Trophoblast cell (in vitro differentiated cells and primary cell): ENCODE results near the gene RFPL4A. TPM values are rescaled to one million over a fixed set of nuclear protein-coding genes. Genes with fewer than 3 reads are reported as not detected.
A peak's percentile ranks its signal among the peaks of the same experiment; 100 is the strongest.
"Not testable (repeated sequence)": the region's sequence is repeated elsewhere in the genome, so short reads cannot be mapped to it uniquely, and the experiment has no call there.

Source experiments
- DNase-seq, 2 donors: peaks; one replicate each; pipeline ENCODE4 v3.0.0-alpha.2; 2016
- H2AFZ ChIP-seq: 2 replicates; pipeline ENCODE4 v1.6.1; 2013; ENCODE audit warnings: low read length, moderate library complexity, mild to moderate bottlenecking; ENCODE audit not compliant: insufficient read depth, poor library complexity
- H2AK5ac ChIP-seq: 2 replicates; pipeline ENCODE4 v1.6.1; 2013; ENCODE audit warnings: mild to moderate bottlenecking, low read length
- H2BK120ac ChIP-seq: 2 replicates; pipeline ENCODE4 v1.6.1; 2013; ENCODE audit warnings: low read length, mild to moderate bottlenecking, moderate library complexity; ENCODE audit not compliant: insufficient read depth, poor library complexity
- H2BK12ac ChIP-seq: 2 replicates; pipeline ENCODE4 v1.6.1; 2013; ENCODE audit warnings: mild to moderate bottlenecking, low read length, moderate library complexity
- H2BK5ac ChIP-seq: 2 replicates; pipeline ENCODE4 v1.6.1; 2013; ENCODE audit warnings: low read length, low read depth, moderate library complexity, mild to moderate bottlenecking; ENCODE audit not compliant: poor library complexity
- H3K14ac ChIP-seq: 2 replicates; pipeline ENCODE4 v1.6.1; 2013; ENCODE audit warnings: mild to moderate bottlenecking, low read length
- H3K18ac ChIP-seq: 2 replicates; pipeline ENCODE4 v1.6.1; 2013; ENCODE audit warnings: mild to moderate bottlenecking, low read length
- H3K23ac ChIP-seq: 2 replicates; pipeline ENCODE4 v1.6.1; 2013; ENCODE audit warnings: low read length
- H3K27ac ChIP-seq: 2 replicates; pipeline ENCODE4 v1.5.1; 2013; ENCODE audit warnings: low read depth, mild to moderate bottlenecking, inconsistent platforms, low read length, moderate library complexity
- H3K27me3 ChIP-seq: 2 replicates; pipeline ENCODE4 v1.6.1; 2013; ENCODE audit warnings: inconsistent platforms, mild to moderate bottlenecking, low read length, moderate library complexity; ENCODE audit not compliant: insufficient read depth
- H3K36me3 ChIP-seq, 2 experiments: 1 replicate in 1 of 2; 2 replicates in 1 of 2; pipeline ENCODE4 v1.6.1; 2013; ENCODE audit warnings: low read length in 2 of 2, mild to moderate bottlenecking in 2 of 2, moderate library complexity in 1 of 2; ENCODE audit not compliant: insufficient read depth in 2 of 2, control insufficient read depth in 1 of 2
- H3K4ac ChIP-seq: 2 replicates; pipeline ENCODE4 v1.6.1; 2013; ENCODE audit warnings: low read depth, mild to moderate bottlenecking, low read length, moderate library complexity
- H3K4me1 ChIP-seq, 2 experiments: 1 replicate in 1 of 2; 2 replicates in 1 of 2; pipeline ENCODE4 v1.6.1; 2013; ENCODE audit warnings: low read length in 2 of 2, mild to moderate bottlenecking in 2 of 2, moderate library complexity in 1 of 2; ENCODE audit not compliant: insufficient read depth in 2 of 2, control insufficient read depth in 1 of 2
- H3K4me2 ChIP-seq: 2 replicates; pipeline ENCODE4 v1.6.1; 2013; ENCODE audit warnings: inconsistent platforms, mild to moderate bottlenecking, low read length, moderate library complexity
- H3K4me3 ChIP-seq: 2 replicates; pipeline ENCODE4 v1.5.1; 2013; ENCODE audit warnings: mild to moderate bottlenecking, low read depth, low read length, inconsistent platforms
- H3K79me1 ChIP-seq: one replicate; pipeline ENCODE4 v1.6.1; 2013; ENCODE audit warnings: low read length
- H3K79me2 ChIP-seq: 2 replicates; pipeline ENCODE4 v1.6.1; 2013; ENCODE audit warnings: low read length, mild to moderate bottlenecking; ENCODE audit not compliant: control insufficient read depth, insufficient read depth, poor library complexity
- H3K9ac ChIP-seq: 2 replicates; pipeline ENCODE4 v1.6.1; 2013; ENCODE audit warnings: mild to moderate bottlenecking, low read length
- H3K9me3 ChIP-seq: 2 replicates; pipeline ENCODE4 v1.6.1; 2013; ENCODE audit warnings: low read depth, mild to moderate bottlenecking, control low read depth, inconsistent platforms, low read length; ENCODE audit not compliant: insufficient read depth
- H4K12ac ChIP-seq: 2 replicates; pipeline ENCODE4 v1.6.1; 2013; ENCODE audit warnings: low read depth, mild to moderate bottlenecking, low read length, moderate library complexity
- H4K8ac ChIP-seq: 2 replicates; pipeline ENCODE4 v1.6.1; 2013; ENCODE audit warnings: low read depth, mild to moderate bottlenecking, low read length, moderate library complexity
- H4K91ac ChIP-seq: one replicate; pipeline ENCODE4 v1.6.1; 2013; ENCODE audit warnings: low read depth, mild to moderate bottlenecking, low read length, moderate library complexity
- WGBS: extraction: QIAGEN DNeasy Blood & Tissue Kit; methylation state at CpG from one replicate; pipeline ENCODE4 v1.1.7; 2013; ENCODE audit warnings: missing lambda C conversion rate; ENCODE audit not compliant: insufficient read length, insufficient coverage; ENCODE audit errors: extremely low coverage; 5-methylcytosine and 5-hydroxymethylcytosine counted together
- polyA plus RNA-seq: library from polyadenylated mRNA; stranded (reverse); fragments of 200-250 nt; gene quantifications from 2 replicates; pipeline ENCODE4 v1.2.3, GENCODE V29; 2013

The RFPL4A gene
- not detected in 2 replicates for polyA plus RNA-seq

DNA sequence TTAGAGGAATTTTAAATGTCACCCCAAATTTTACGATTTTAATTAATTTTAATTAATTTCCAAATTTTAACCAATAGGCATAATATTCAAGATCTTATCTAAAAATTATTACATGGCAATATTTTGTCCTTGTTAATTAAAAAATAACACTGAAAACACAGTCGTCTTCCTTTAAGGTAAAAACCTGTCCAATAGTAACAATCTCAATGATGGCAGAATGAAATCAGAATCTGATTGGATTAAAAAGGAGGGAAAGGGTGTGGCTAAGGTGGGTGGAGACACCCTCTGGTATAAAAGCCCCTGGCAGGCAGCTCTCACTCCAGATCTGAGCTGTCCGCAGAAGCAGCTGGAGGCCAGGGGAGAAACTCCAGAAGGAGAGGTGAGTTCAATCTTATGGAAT, at the start of gene RFPL4A:
TSS of gene RFPL4A (plus strand) at position 301 of the 400 bp plus-strand sequence. CDS start 2,704 bp downstream, outside the sequence.
- not testable (repeated sequence) for H3K4me2 ChIP-seq, H2BK120ac ChIP-seq, H3K14ac ChIP-seq, H3K27me3 ChIP-seq, H4K8ac ChIP-seq, H2AK5ac ChIP-seq, H3K79me1 ChIP-seq, H3K4ac ChIP-seq, H3K9ac ChIP-seq, H2BK5ac ChIP-seq, H3K79me2 ChIP-seq, H3K18ac ChIP-seq, H3K36me3 ChIP-seq, H3K4me3 ChIP-seq, H3K23ac ChIP-seq, DNase-seq, H2BK12ac ChIP-seq, H4K12ac ChIP-seq, H3K27ac ChIP-seq, H4K91ac ChIP-seq, H2AFZ ChIP-seq, H3K4me1 ChIP-seq
- WGBS, result no CpG with 5 or more reads among the region's 3 CpGs
- peaks cover 15% of the 10 kb centered on the region for H3K9me3 ChIP-seq

GRCh38 chr19:55711719-55712118, 47.2 kb upstream of the RFPL4A start:
- Histone ChIP-seq H2BK120ac (no peak overlapping the region), H3K9me3 (peaks cover 26% of the 10 kb centered on the region), H3K23ac (no peak overlapping the region), H3K36me3 (no peaks in the 10 kb centered on the region), H2BK12ac (no peak overlapping the region), H3K9ac (no peak overlapping the region), H4K12ac (no peak overlapping the region), H3K4ac (no peak overlapping the region), H3K27me3 (no peaks in the 10 kb centered on the region), H3K79me1 (no peaks in the 10 kb centered on the region), H3K4me3 (peak overlapping the region; percentile 42), H3K27ac (no peak overlapping the region), H2BK5ac (no peak overlapping the region), H4K8ac (no peak overlapping the region), H3K79me2 (no peaks in the 10 kb centered on the region), H2AFZ (no peak overlapping the region), H4K91ac (no peak overlapping the region), H3K14ac (no peak overlapping the region), H3K4me1 (no peaks in the 10 kb centered on the region), H3K18ac (no peak overlapping the region), H2AK5ac (no peak overlapping the region), H3K4me2 (no peak overlapping the region)
- no peak for DNase-seq
- no CpG with 5 or more reads among the region's 18 CpGs for WGBS

DNA sequence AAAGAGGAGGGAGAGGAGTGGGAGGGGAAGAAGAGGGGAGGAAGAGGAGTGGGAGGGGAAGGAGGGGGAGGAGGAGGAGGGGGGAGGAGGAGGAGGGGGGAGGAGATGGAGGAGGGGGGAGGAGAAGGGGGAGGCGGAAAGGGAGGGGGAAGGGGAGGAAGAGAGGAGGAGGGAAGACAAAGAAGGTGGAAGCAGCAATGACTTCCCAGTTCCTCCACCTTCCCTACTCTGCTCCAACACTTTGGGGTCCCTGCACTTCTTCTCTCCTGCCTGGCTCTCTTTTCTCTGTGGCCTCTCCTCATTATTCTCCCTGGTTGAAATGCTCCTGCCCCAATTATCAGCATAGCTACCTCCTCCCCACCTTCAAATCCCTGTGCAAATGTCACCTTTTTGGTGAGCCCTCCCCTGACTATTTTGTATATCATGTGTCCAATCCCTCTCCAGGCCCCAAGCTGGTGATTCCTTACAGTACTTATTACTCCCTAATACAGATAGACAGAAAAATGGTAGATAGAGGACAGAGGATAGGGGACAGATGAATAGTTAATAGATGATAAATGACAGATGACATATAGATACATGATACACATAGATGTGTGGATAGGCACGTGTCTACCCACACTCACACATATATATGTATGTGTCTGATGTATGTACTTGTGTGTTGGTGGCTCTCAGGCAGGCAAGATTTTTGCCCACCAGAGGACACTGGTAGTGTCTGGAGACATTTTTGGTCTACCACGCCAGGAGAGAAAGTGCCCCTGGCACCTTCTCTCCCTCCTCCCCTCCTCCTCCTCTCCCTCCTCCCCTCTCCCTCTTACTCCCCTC, 45.9 kb upstream of the RFPL4A start:
- Histone ChIP-seq H4K91ac (no peak overlapping the region), H3K27me3 (no peaks in the 10 kb centered on the region), H3K27ac (no peak overlapping the region), H3K4me3 (no peak overlapping the region), H3K36me3 (no peaks in the 10 kb centered on the region), H2BK12ac (no peak overlapping the region), H3K4ac (no peak overlapping the region), H3K79me1 (no peaks in the 10 kb centered on the region), H4K8ac (no peak overlapping the region), H3K9ac (no peak overlapping the region), H3K79me2 (no peaks in the 10 kb centered on the region), H2BK5ac (no peak overlapping the region), H4K12ac (no peak overlapping the region), H3K4me2 (no peak overlapping the region), H3K14ac (no peak overlapping the region), H3K9me3 (peaks cover 27% of the 10 kb centered on the region), H2AK5ac (no peak overlapping the region), H2AFZ (no peak overlapping the region), H3K18ac (no peak overlapping the region), H3K4me1 (no peaks in the 10 kb centered on the region), H2BK120ac (no peak overlapping the region), H3K23ac (no peak overlapping the region)
- WGBS, result no CpG with 5 or more reads among the region's 3 CpGs
- no peak for DNase-seq

- Histone ChIP-seq H3K4ac (no peak overlapping the region), H2BK120ac (no peak overlapping the region), H3K79me2 (no peaks in the 10 kb centered on the region), H3K9ac (no peak overlapping the region), H3K4me3 (no peak overlapping the region), H3K27ac (no peak overlapping the region), H3K18ac (no peak overlapping the region), H3K4me1 (no peaks in the 10 kb centered on the region), H3K79me1 (no peaks in the 10 kb centered on the region), H3K23ac (no peak overlapping the region), H3K14ac (no peak overlapping the region), H2AFZ (no peak overlapping the region), H3K36me3 (no peaks in the 10 kb centered on the region), H2BK12ac (no peak overlapping the region), H2AK5ac (no peak overlapping the region), H4K91ac (no peak overlapping the region), H3K9me3 (peaks cover 32% of the 10 kb centered on the region), H3K27me3 (no peaks in the 10 kb centered on the region), H2BK5ac (no peak overlapping the region), H3K4me2 (no peak overlapping the region), H4K12ac (no peak overlapping the region), H4K8ac (no peak overlapping the region)
- no CpG with 5 or more reads among the region's 15 CpGs for WGBS
- DNase-seq, result peak; percentile 96
Measured at GRCh38 chr19:55716531-55716930, 42.4 kb upstream of the RFPL4A start.
